GM12878 (cell line): Measurements from ENCODE around the gene VIT. TPM values are rescaled to one million over a fixed set of nuclear protein-coding genes. Genes with fewer than 3 reads are reported as not detected.

Source experiments
- ATAC-seq: fragments of 200-7000 bp; cut with Tn5 transposase; 3 replicates; pipeline ENCODE4 v1.9.1; 2020; ENCODE audit warnings: mild to moderate bottlenecking, moderate library complexity
- BruUV-seq: library from RNA; stranded (reverse); fragments of 400-500 nt; replicated peaks from 2 replicates; lab custom pipeline; 2021; lab: Mats Ljungman, UMichigan
- CTCF ChIA-PET: fragments of 300-600 bp; sonication (Branson Sonifier 250); formaldehyde crosslinking; extraction: SDS; loops from one replicate; lab custom pipeline; 2021; ENCODE audit warnings: inconsistent platforms; lab: Yijun Ruan, JAX
- POLR2A ChIA-PET: fragments of 350-600 bp; formaldehyde crosslinking; extraction: SDS; loops from one replicate; lab custom pipeline; 2021; ENCODE audit warnings: inconsistent platforms; lab: Charles Lee
- RAD21 ChIA-PET: fragments of 300-600 bp; sonication (Branson Sonifier 250); formaldehyde crosslinking; loops from one replicate; lab custom pipeline; 2023; ENCODE audit warnings: antibody characterized with exemption; ENCODE audit not compliant: unreplicated experiment; lab: Charles Lee
- SMC1A ChIA-PET: fragments of 300-600 bp; sonication (Branson Sonifier 250); formaldehyde crosslinking; loops from one replicate; lab custom pipeline; 2023; ENCODE audit not compliant: unreplicated experiment, uncharacterized antibody; lab: Charles Lee
- DNase-seq: peaks from one replicate; pipeline ENCODE4 v3.0.0-alpha.2; 2011; ENCODE audit warnings: low read depth, low spot score
- FAIRE-seq: peaks from 3 replicates; lab custom pipeline; 2011; peaks lifted over from hg19 to GRCh38; lab: Jason Lieb, UNC
- H2AFZ ChIP-seq: 2 replicates; pipeline ENCODE4 v1.6.0; 2011; ENCODE audit warnings: low read depth, low read length, control low read depth; ENCODE audit not compliant: control insufficient read depth
- H3K27ac ChIP-seq: 2 replicates; pipeline ENCODE4 v1.5.1; 2011; ENCODE audit warnings: control low read depth; ENCODE audit not compliant: control insufficient read depth, insufficient read depth
- H3K27me3 ChIP-seq, 2 experiments: replicated peaks in 1 of 2; 2 replicates each; pipeline versions ENCODE4 v1.6.0 to v1.6.1; 2011; ENCODE audit warnings: low read length in 1 of 2; ENCODE audit not compliant: control insufficient read depth in 2 of 2, insufficient read depth in 2 of 2
- H3K36me3 ChIP-seq, 2 experiments: 2 replicates each; pipeline ENCODE4 v1.5.1; 2011; ENCODE audit warnings: low read length in 1 of 2; ENCODE audit not compliant: control insufficient read depth in 2 of 2, insufficient read depth in 2 of 2
- H3K4me1 ChIP-seq: 2 replicates; pipeline ENCODE4 v1.6.1; 2011; ENCODE audit warnings: mild to moderate bottlenecking, low read length, moderate library complexity, mixed read lengths; ENCODE audit not compliant: control insufficient read depth, insufficient read depth
- H3K4me2 ChIP-seq: 2 replicates; pipeline ENCODE4 v1.6.0; 2011; ENCODE audit warnings: control low read depth; ENCODE audit not compliant: control insufficient read depth, insufficient read depth
- H3K4me3 ChIP-seq: fragments of 200-600 bp; sonication (generic); 2 replicates; pipeline ENCODE4 v1.5.1; 2016
- H3K79me2 ChIP-seq: 2 replicates; pipeline ENCODE4 v1.6.0; 2011; ENCODE audit warnings: low read length; ENCODE audit not compliant: control insufficient read depth, insufficient read depth
- H3K9ac ChIP-seq: 2 replicates; pipeline ENCODE4 v1.8.0; 2011; ENCODE audit warnings: low read length, control low read depth, mixed read lengths; ENCODE audit not compliant: control insufficient read depth, insufficient read depth
- H3K9me3 ChIP-seq: replicated peaks from 3 replicates; pipeline ENCODE4 v1.5.1; 2011; ENCODE audit warnings: mild to moderate bottlenecking, low read length; ENCODE audit not compliant: control insufficient read depth, insufficient read depth
- H4K20me1 ChIP-seq: 2 replicates; pipeline ENCODE4 v1.6.0; 2011; ENCODE audit not compliant: control insufficient read depth, insufficient read depth
- BCL11A ChIP-seq: IDR thresholded peaks from 2 replicates; pipeline ENCODE4 v1.6.1; 2011; ENCODE audit warnings: low read depth, low read length
- CBFB ChIP-seq: IDR thresholded peaks from 2 replicates; pipeline ENCODE4 v1.6.1; 2016; ENCODE audit warnings: antibody characterized with exemption, low read depth
- CBX3 ChIP-seq: fragments of 200-600 bp; sonication (generic); IDR thresholded peaks from 2 replicates; pipeline ENCODE4 v1.6.1; 2016; ENCODE audit warnings: low read depth, borderline replicate concordance
- CHD4 ChIP-seq: fragments of 200-600 bp; sonication (generic); IDR thresholded peaks from 2 replicates; pipeline ENCODE4 v1.6.1; 2016; ENCODE audit warnings: mild to moderate bottlenecking
- DPF2 ChIP-seq: fragments of 450-650 bp; IDR thresholded peaks from 2 replicates; pipeline ENCODE4 v1.6.1; 2017; ENCODE audit warnings: mild to moderate bottlenecking
- MTA2 ChIP-seq: fragments of 450-650 bp; IDR thresholded peaks from 2 replicates; pipeline ENCODE4 v1.6.1; 2016; ENCODE audit warnings: low read depth, mild to moderate bottlenecking, moderate library complexity
- MXI1 ChIP-seq: fragments of 150-350 bp; IDR thresholded peaks from 2 replicates; pipeline ENCODE4 v1.6.1; 2011; ENCODE audit warnings: low read depth, mild to moderate bottlenecking, inconsistent platforms, low read length, improper control_type of control experiment
- NFIC ChIP-seq: IDR thresholded peaks from 2 replicates; pipeline ENCODE4 v1.6.1; 2012; ENCODE audit warnings: low read depth, mild to moderate bottlenecking, inconsistent platforms, low read length, moderate library complexity
- NFXL1 ChIP-seq: fragments of 450-650 bp; IDR thresholded peaks from 2 replicates; pipeline ENCODE4 v1.6.1; 2017; ENCODE audit warnings: antibody characterized with exemption, mild to moderate bottlenecking, borderline replicate concordance
- NFYB ChIP-seq: IDR thresholded peaks from 2 replicates; pipeline ENCODE4 v1.6.1; 2011; ENCODE audit warnings: low read depth, mild to moderate bottlenecking, low read length, improper control_type of control experiment, moderate library complexity; ENCODE audit not compliant: insufficient read depth
- NR2F1 ChIP-seq: fragments of 450-650 bp; conservative IDR thresholded peaks from 2 replicates; pipeline ENCODE4 v1.6.1; 2017; ENCODE audit warnings: mild to moderate bottlenecking
- RB1 ChIP-seq: fragments of 450-650 bp; formaldehyde crosslinking; IDR thresholded peaks from 2 replicates; pipeline ENCODE4 v1.6.1; 2017; ENCODE audit warnings: mild to moderate bottlenecking, borderline replicate concordance
- RUNX3 ChIP-seq: IDR thresholded peaks from 2 replicates; pipeline ENCODE4 v1.6.1; 2012; ENCODE audit warnings: low read length, inconsistent platforms
- SMC3 ChIP-seq: IDR thresholded peaks from 2 replicates; pipeline ENCODE4 v1.6.1; 2011; ENCODE audit warnings: low read length, improper control_type of control experiment, borderline replicate concordance
- SREBF1 ChIP-seq: IDR thresholded peaks from 2 replicates; pipeline ENCODE4 v1.6.1; 2012; ENCODE audit warnings: mild to moderate bottlenecking, low read length
- YBX1 ChIP-seq: fragments of 450-650 bp; IDR thresholded peaks from 2 replicates; pipeline ENCODE4 v1.6.1; 2016; ENCODE audit warnings: antibody characterized with exemption
- ZNF207 ChIP-seq: fragments of 450-650 bp; IDR thresholded peaks from 2 replicates; pipeline ENCODE4 v1.6.1; 2014; ENCODE audit warnings: antibody characterized with exemption, mild to moderate bottlenecking, borderline replicate concordance
- WGBS: methylation state at CpG from one replicate; pipeline ENCODE4 v1.1.6; 2016; ENCODE audit warnings: low lambda C conversion rate; ENCODE audit not compliant: insufficient replicate concordance, insufficient coverage; ENCODE audit errors: missing lambda C conversion rate; 5-methylcytosine and 5-hydroxymethylcytosine counted together
- in situ Hi-C: fragments of 300-500 bp; cut with MboI; formaldehyde crosslinking; loops from 9 replicates; pipeline ENCODE4 v1.14.3; 2018; ENCODE audit warnings: mixed read lengths
- intact Hi-C: fragments of 100-400 bp; cut with micrococcal nuclease; formaldehyde crosslinking; loops from one replicate; pipeline ENCODE4 v1.14.2; 2022; ENCODE audit not compliant: unreplicated experiment
- polyA plus RNA-seq, 11 experiments: library from polyadenylated mRNA; depleted of rRNA in 4 of 11; unstranded in 6 of 11; stranded (reverse) in 5 of 11; fragments of >200 nt; fragmentation: Nextera tagmentation in 4 of 11; fragmentation: Illumina TruSeq in 1 of 11; extraction: Ambion mirVana in 4 of 11; extraction: Trizol in 1 of 11; gene quantifications; 1 replicate in 1 of 11; 2 replicates in 10 of 11; pipeline versions ENCODE4 v1.2.1 to v1.2.3, GENCODE V29; 2011 to 2016; ENCODE audit warnings: inconsistent platforms in 2 of 11, missing spikeins in 2 of 11, low read depth in 1 of 11
- total RNA-seq, 4 experiments: library from RNA; depleted of rRNA in 3 of 4; stranded (reverse); fragments of >200 nt in 3 of 4; fragmentation: Illumina TruSeq in 1 of 4; extraction: Trizol in 1 of 4; gene quantifications; 2 replicates each; pipeline versions ENCODE4 v1.2.1 to v1.2.3, GENCODE V29; 2013 to 2021
- TF ChIP-seq, protein P1 (sequence below), 3 experiments: IDR thresholded peaks in 2 of 3; conservative IDR thresholded peaks in 1 of 3; 2 replicates each; pipeline ENCODE4 v1.5.1; 2011; ENCODE audit warnings: low read depth in 3 of 3, low read length in 3 of 3, mild to moderate bottlenecking in 3 of 3, control low read depth in 2 of 3, moderate library complexity in 2 of 3, inconsistent platforms in 1 of 3, mixed read lengths in 1 of 3; ENCODE audit not compliant: control insufficient read depth in 2 of 3, insufficient read depth in 1 of 3; ENCODE audit errors: extremely low read depth in 1 of 3
- TF ChIP-seq, protein P2 (sequence below): fragments of 450-650 bp; IDR thresholded peaks from 2 replicates; pipeline ENCODE4 v1.6.1; 2017; ENCODE audit warnings: mild to moderate bottlenecking, moderate library complexity

Gene VIT
- total and polyA plus RNA-seq, 10 of the 15 experiments (the other 5 are each of a cell fraction or from before 2014, with no cell fraction given) = 0.05 to 0.14 TPM; not detected in 8

DNA sequence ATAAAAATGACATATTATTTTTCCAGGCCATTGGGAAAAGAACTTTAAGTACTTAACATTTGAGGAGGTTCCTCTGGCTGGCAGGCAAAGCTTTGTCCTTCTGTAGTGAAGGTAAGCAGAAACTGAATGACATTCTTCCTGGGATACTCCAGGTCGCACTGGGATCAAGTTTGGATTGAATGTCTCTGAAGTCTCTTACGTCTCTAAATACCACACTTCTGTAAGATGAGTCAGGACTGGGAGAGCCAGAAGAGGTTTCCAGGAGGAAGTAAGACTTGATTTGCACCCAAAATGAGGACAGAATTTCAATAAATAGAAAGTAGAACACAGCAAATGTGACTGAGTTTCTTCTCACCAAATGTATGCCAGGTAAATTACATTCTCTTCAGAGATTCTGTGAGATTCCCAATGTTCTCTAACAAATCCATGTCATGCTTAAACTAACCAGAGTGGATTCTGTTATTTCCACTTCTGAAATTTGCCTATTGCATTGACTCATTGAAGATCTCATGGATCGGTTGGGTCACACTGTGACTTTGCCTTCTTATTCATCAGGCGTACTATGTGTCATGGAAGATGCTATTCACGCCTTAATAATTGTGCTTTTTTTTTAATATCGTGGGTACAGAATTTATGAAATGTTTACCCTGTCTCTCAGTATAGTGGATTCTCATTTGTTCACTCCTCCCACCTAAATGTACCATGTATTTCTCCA, 25.5 kb upstream of the VIT start:
- RAD21 ChIA-PET = no interaction called here
- 27% methylated on average over 6 of the region's 6 CpGs for WGBS
- no peak overlapping the region for H3K9ac ChIP-seq
- H3K27ac ChIP-seq = no peak overlapping the region
- in situ Hi-C loops = no loop called here
- H3K79me2 ChIP-seq = no peaks in the 10 kb centered on the region
- no peak for DNase-seq
- TF ChIP-seq NFXL1 (no peak), YBX1 (no peak), MTA2 (no peak), NR2F1 (no peak), SREBF1 (no peak), MXI1 (no peak), NFYB (no peak), SMC3 (no peak), ZNF207 (no peak), NFIC (no peak), BCL11A (no peak), CHD4 (no peak), CBX3 (no peak), RB1 (no peak), CBFB (no peak), RUNX3 (no peak), DPF2 (no peak)
- TF ChIP-seq, protein P1, sequence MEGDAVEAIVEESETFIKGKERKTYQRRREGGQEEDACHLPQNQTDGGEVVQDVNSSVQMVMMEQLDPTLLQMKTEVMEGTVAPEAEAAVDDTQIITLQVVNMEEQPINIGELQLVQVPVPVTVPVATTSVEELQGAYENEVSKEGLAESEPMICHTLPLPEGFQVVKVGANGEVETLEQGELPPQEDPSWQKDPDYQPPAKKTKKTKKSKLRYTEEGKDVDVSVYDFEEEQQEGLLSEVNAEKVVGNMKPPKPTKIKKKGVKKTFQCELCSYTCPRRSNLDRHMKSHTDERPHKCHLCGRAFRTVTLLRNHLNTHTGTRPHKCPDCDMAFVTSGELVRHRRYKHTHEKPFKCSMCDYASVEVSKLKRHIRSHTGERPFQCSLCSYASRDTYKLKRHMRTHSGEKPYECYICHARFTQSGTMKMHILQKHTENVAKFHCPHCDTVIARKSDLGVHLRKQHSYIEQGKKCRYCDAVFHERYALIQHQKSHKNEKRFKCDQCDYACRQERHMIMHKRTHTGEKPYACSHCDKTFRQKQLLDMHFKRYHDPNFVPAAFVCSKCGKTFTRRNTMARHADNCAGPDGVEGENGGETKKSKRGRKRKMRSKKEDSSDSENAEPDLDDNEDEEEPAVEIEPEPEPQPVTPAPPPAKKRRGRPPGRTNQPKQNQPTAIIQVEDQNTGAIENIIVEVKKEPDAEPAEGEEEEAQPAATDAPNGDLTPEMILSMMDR (IDR thresholded peaks at IDR 0.05 in 2 of 3, conservative IDR thresholded peaks at IDR 0.05 in 1 of 3; ENCODE audit: control insufficient read depth in 2 of 3, extremely low read depth in 1 of 3, insufficient read depth in 1 of 3, low read depth in 3 of 3, low read length in 3 of 3) = no peak
- TF ChIP-seq, protein P2, sequence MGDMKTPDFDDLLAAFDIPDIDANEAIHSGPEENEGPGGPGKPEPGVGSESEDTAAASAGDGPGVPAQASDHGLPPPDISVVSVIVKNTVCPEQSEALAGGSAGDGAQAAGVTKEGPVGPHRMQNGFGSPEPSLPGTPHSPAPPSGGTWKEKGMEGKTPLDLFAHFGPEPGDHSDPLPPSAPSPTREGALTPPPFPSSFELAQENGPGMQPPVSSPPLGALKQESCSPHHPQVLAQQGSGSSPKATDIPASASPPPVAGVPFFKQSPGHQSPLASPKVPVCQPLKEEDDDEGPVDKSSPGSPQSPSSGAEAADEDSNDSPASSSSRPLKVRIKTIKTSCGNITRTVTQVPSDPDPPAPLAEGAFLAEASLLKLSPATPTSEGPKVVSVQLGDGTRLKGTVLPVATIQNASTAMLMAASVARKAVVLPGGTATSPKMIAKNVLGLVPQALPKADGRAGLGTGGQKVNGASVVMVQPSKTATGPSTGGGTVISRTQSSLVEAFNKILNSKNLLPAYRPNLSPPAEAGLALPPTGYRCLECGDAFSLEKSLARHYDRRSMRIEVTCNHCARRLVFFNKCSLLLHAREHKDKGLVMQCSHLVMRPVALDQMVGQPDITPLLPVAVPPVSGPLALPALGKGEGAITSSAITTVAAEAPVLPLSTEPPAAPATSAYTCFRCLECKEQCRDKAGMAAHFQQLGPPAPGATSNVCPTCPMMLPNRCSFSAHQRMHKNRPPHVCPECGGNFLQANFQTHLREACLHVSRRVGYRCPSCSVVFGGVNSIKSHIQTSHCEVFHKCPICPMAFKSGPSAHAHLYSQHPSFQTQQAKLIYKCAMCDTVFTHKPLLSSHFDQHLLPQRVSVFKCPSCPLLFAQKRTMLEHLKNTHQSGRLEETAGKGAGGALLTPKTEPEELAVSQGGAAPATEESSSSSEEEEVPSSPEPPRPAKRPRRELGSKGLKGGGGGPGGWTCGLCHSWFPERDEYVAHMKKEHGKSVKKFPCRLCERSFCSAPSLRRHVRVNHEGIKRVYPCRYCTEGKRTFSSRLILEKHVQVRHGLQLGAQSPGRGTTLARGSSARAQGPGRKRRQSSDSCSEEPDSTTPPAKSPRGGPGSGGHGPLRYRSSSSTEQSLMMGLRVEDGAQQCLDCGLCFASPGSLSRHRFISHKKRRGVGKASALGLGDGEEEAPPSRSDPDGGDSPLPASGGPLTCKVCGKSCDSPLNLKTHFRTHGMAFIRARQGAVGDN = no peak
- TF ChIP-seq, all 136 proteins: peak for 0
- Histone ChIP-seq H3K9me3 (no peaks in the 10 kb centered on the region), H3K36me3 (no peaks in the 10 kb centered on the region), H4K20me1 (no peaks in the 10 kb centered on the region), H3K4me3 (no peak overlapping the region), H3K4me1 (no peaks in the 10 kb centered on the region), H3K4me2 (no peak overlapping the region), H2AFZ (no peak overlapping the region), H3K27me3 (no peaks in the 10 kb centered on the region)
- FAIRE-seq = no peak
- POLR2A ChIA-PET = no interaction called here
- no peak for ATAC-seq
- CTCF ChIA-PET = no interaction called here
- intact Hi-C loops = no loop called here
- SMC1A ChIA-PET = interaction anchor here (0.9 kb wide), 1 partner anchor 53 kb away, joined by 3 read pairs; no protein-coding TSS in a partner anchor
- BruUV-seq = no TSS peak
